ENCODE data around the gene TTLL13. TPM values are rescaled to one million over a fixed set of nuclear protein-coding genes. Genes with fewer than 3 reads are reported as not detected.

The TTLL13 gene
- total and polyA plus RNA-seq, 2 of the 8 experiments (the other 6 are each of a cell fraction or from before 2014, with no cell fraction given), result 0.03 TPM; not detected in 1

GRCh38 chr15:90300988-90301706 is 51.8 kb downstream of the TTLL13 start (continued):
- TF ChIP-seq HDAC2 (IDR thresholded peaks at IDR 0.05; ENCODE audit: borderline replicate concordance in 1 of 2, low read depth in 2 of 2, low read length in 2 of 2) (no peak), EGR1 (IDR thresholded peaks at IDR 0.05; ENCODE audit: borderline replicate concordance, low read depth, low read length) (no peak), RXRA (IDR thresholded peaks at IDR 0.05; ENCODE audit: insufficient read depth, low read depth, low read length) (peak; percentile 83; the same call in 1 of the 2 replicates), CHD2 (IDR thresholded peaks at IDR 0.05; ENCODE audit: low read length) (0 out of 2 replicates have a peak, but pooled peaks have one; percentile 29), SIRT6 (IDR thresholded peaks at IDR 0.05; ENCODE audit: low read length) (no peak), RAD21 (IDR thresholded peaks at IDR 0.05 in 1 of 2, conservative IDR thresholded peaks at IDR 0.05 in 1 of 2; ENCODE audit: low read depth in 2 of 2, low read length in 2 of 2) (peak; percentile 50 to 61), GTF2F1 (IDR thresholded peaks at IDR 0.05; ENCODE audit: borderline replicate concordance, low read depth, low read length) (no peak)
- TF ChIP-seq, protein P1, sequence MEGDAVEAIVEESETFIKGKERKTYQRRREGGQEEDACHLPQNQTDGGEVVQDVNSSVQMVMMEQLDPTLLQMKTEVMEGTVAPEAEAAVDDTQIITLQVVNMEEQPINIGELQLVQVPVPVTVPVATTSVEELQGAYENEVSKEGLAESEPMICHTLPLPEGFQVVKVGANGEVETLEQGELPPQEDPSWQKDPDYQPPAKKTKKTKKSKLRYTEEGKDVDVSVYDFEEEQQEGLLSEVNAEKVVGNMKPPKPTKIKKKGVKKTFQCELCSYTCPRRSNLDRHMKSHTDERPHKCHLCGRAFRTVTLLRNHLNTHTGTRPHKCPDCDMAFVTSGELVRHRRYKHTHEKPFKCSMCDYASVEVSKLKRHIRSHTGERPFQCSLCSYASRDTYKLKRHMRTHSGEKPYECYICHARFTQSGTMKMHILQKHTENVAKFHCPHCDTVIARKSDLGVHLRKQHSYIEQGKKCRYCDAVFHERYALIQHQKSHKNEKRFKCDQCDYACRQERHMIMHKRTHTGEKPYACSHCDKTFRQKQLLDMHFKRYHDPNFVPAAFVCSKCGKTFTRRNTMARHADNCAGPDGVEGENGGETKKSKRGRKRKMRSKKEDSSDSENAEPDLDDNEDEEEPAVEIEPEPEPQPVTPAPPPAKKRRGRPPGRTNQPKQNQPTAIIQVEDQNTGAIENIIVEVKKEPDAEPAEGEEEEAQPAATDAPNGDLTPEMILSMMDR (IDR thresholded peaks at IDR 0.05; ENCODE audit: control extremely low read depth in 1 of 3, insufficient read depth in 1 of 3, low read depth in 1 of 3, low read length in 3 of 3), result peak; percentile 86 to 99 (median 87)
